GM12878 (cell line): Measurements from ENCODE around the gene AFF1. TPM values are rescaled to one million over a fixed set of nuclear protein-coding genes. Genes with fewer than 3 reads are reported as not detected.

ENCODE experiments used
- ATAC-seq: fragments of 200-7000 bp; cut with Tn5 transposase; 3 replicates; pipeline ENCODE4 v1.9.1; 2020; ENCODE audit warnings: mild to moderate bottlenecking, moderate library complexity
- BruUV-seq: library from RNA; stranded (reverse); fragments of 400-500 nt; replicated peaks from 2 replicates; lab custom pipeline; 2021; lab: Mats Ljungman, UMichigan
- CTCF ChIA-PET: fragments of 300-600 bp; sonication (Branson Sonifier 250); formaldehyde crosslinking; extraction: SDS; loops from one replicate; lab custom pipeline; 2021; ENCODE audit warnings: inconsistent platforms; lab: Yijun Ruan, JAX
- POLR2A ChIA-PET: fragments of 350-600 bp; formaldehyde crosslinking; extraction: SDS; loops from one replicate; lab custom pipeline; 2021; ENCODE audit warnings: inconsistent platforms; lab: Charles Lee
- RAD21 ChIA-PET: fragments of 300-600 bp; sonication (Branson Sonifier 250); formaldehyde crosslinking; loops from one replicate; lab custom pipeline; 2023; ENCODE audit warnings: antibody characterized with exemption; ENCODE audit not compliant: unreplicated experiment; lab: Charles Lee
- SMC1A ChIA-PET: fragments of 300-600 bp; sonication (Branson Sonifier 250); formaldehyde crosslinking; loops from one replicate; lab custom pipeline; 2023; ENCODE audit not compliant: unreplicated experiment, uncharacterized antibody; lab: Charles Lee
- DNase-seq: peaks from one replicate; pipeline ENCODE4 v3.0.0-alpha.2; 2011; ENCODE audit warnings: low read depth, low spot score
- FAIRE-seq: peaks from 3 replicates; lab custom pipeline; 2011; peaks lifted over from hg19 to GRCh38; lab: Jason Lieb, UNC
- H2AFZ ChIP-seq: 2 replicates; pipeline ENCODE4 v1.6.0; 2011; ENCODE audit warnings: low read depth, low read length, control low read depth; ENCODE audit not compliant: control insufficient read depth
- H3K27ac ChIP-seq: 2 replicates; pipeline ENCODE4 v1.5.1; 2011; ENCODE audit warnings: control low read depth; ENCODE audit not compliant: control insufficient read depth, insufficient read depth
- H3K27me3 ChIP-seq, 2 experiments: replicated peaks in 1 of 2; 2 replicates each; pipeline versions ENCODE4 v1.6.0 to v1.6.1; 2011; ENCODE audit warnings: low read length in 1 of 2; ENCODE audit not compliant: control insufficient read depth in 2 of 2, insufficient read depth in 2 of 2
- H3K36me3 ChIP-seq, 2 experiments: 2 replicates each; pipeline ENCODE4 v1.5.1; 2011; ENCODE audit warnings: low read length in 1 of 2; ENCODE audit not compliant: control insufficient read depth in 2 of 2, insufficient read depth in 2 of 2
- H3K4me1 ChIP-seq: 2 replicates; pipeline ENCODE4 v1.6.1; 2011; ENCODE audit warnings: mild to moderate bottlenecking, low read length, moderate library complexity, mixed read lengths; ENCODE audit not compliant: control insufficient read depth, insufficient read depth
- H3K4me2 ChIP-seq: 2 replicates; pipeline ENCODE4 v1.6.0; 2011; ENCODE audit warnings: control low read depth; ENCODE audit not compliant: control insufficient read depth, insufficient read depth
- H3K4me3 ChIP-seq: fragments of 200-600 bp; sonication (generic); 2 replicates; pipeline ENCODE4 v1.5.1; 2016
- H3K79me2 ChIP-seq: 2 replicates; pipeline ENCODE4 v1.6.0; 2011; ENCODE audit warnings: low read length; ENCODE audit not compliant: control insufficient read depth, insufficient read depth
- H3K9ac ChIP-seq: 2 replicates; pipeline ENCODE4 v1.8.0; 2011; ENCODE audit warnings: low read length, control low read depth, mixed read lengths; ENCODE audit not compliant: control insufficient read depth, insufficient read depth
- H3K9me3 ChIP-seq: replicated peaks from 3 replicates; pipeline ENCODE4 v1.5.1; 2011; ENCODE audit warnings: mild to moderate bottlenecking, low read length; ENCODE audit not compliant: control insufficient read depth, insufficient read depth
- H4K20me1 ChIP-seq: 2 replicates; pipeline ENCODE4 v1.6.0; 2011; ENCODE audit not compliant: control insufficient read depth, insufficient read depth
- BCL11A ChIP-seq: IDR thresholded peaks from 2 replicates; pipeline ENCODE4 v1.6.1; 2011; ENCODE audit warnings: low read depth, low read length
- BMI1 ChIP-seq: fragments of 450-650 bp; IDR thresholded peaks from 2 replicates; pipeline ENCODE4 v1.6.1; 2016; ENCODE audit warnings: mild to moderate bottlenecking, moderate library complexity, borderline replicate concordance
- NFYB ChIP-seq: IDR thresholded peaks from 2 replicates; pipeline ENCODE4 v1.6.1; 2011; ENCODE audit warnings: low read depth, mild to moderate bottlenecking, low read length, improper control_type of control experiment, moderate library complexity; ENCODE audit not compliant: insufficient read depth
- NRF1 ChIP-seq: conservative IDR thresholded peaks from 2 replicates; pipeline ENCODE4 v1.6.1; 2011; ENCODE audit warnings: mild to moderate bottlenecking, low read depth, low read length, improper control_type of control experiment
- POLR2A ChIP-seq: IDR thresholded peaks from 2 replicates; pipeline ENCODE4 v1.6.1; 2011; ENCODE audit warnings: low read depth, mild to moderate bottlenecking, low read length
- POLR2AphosphoS5 ChIP-seq: IDR thresholded peaks from 2 replicates; pipeline ENCODE4 v1.6.1; 2011; ENCODE audit warnings: mild to moderate bottlenecking, low read length, inconsistent platforms
- SMAD1 ChIP-seq: fragments of 450-650 bp; IDR thresholded peaks from 2 replicates; pipeline ENCODE4 v1.6.1; 2018; ENCODE audit warnings: mild to moderate bottlenecking, low read depth; ENCODE audit not compliant: partially characterized antibody
- SP1 ChIP-seq: IDR thresholded peaks from one replicate; pipeline ENCODE4 v1.6.1; 2011; ENCODE audit warnings: low read depth, low read length
- SUPT20H ChIP-seq: IDR thresholded peaks from 2 replicates; pipeline ENCODE4 v1.6.1; 2011; ENCODE audit warnings: low read depth, mild to moderate bottlenecking, low read length, moderate library complexity, borderline replicate concordance; ENCODE audit not compliant: control insufficient read depth
- WGBS: methylation state at CpG from one replicate; pipeline ENCODE4 v1.1.6; 2016; ENCODE audit warnings: low lambda C conversion rate; ENCODE audit not compliant: insufficient replicate concordance, insufficient coverage; ENCODE audit errors: missing lambda C conversion rate; 5-methylcytosine and 5-hydroxymethylcytosine counted together
- in situ Hi-C: fragments of 300-500 bp; cut with MboI; formaldehyde crosslinking; loops from 9 replicates; pipeline ENCODE4 v1.14.3; 2018; ENCODE audit warnings: mixed read lengths
- intact Hi-C: fragments of 100-400 bp; cut with micrococcal nuclease; formaldehyde crosslinking; loops from one replicate; pipeline ENCODE4 v1.14.2; 2022; ENCODE audit not compliant: unreplicated experiment
- polyA plus RNA-seq, 11 experiments: library from polyadenylated mRNA; depleted of rRNA in 4 of 11; unstranded in 6 of 11; stranded (reverse) in 5 of 11; fragments of >200 nt; fragmentation: Nextera tagmentation in 4 of 11; fragmentation: Illumina TruSeq in 1 of 11; extraction: Ambion mirVana in 4 of 11; extraction: Trizol in 1 of 11; gene quantifications; 1 replicate in 1 of 11; 2 replicates in 10 of 11; pipeline versions ENCODE4 v1.2.1 to v1.2.3, GENCODE V29; 2011 to 2016; ENCODE audit warnings: inconsistent platforms in 2 of 11, missing spikeins in 2 of 11, low read depth in 1 of 11
- total RNA-seq, 4 experiments: library from RNA; depleted of rRNA in 3 of 4; stranded (reverse); fragments of >200 nt in 3 of 4; fragmentation: Illumina TruSeq in 1 of 4; extraction: Trizol in 1 of 4; gene quantifications; 2 replicates each; pipeline versions ENCODE4 v1.2.1 to v1.2.3, GENCODE V29; 2013 to 2021
- TF ChIP-seq, protein P1 (sequence below), 3 experiments: IDR thresholded peaks in 2 of 3; conservative IDR thresholded peaks in 1 of 3; 2 replicates each; pipeline ENCODE4 v1.5.1; 2011; ENCODE audit warnings: low read depth in 3 of 3, low read length in 3 of 3, mild to moderate bottlenecking in 3 of 3, control low read depth in 2 of 3, moderate library complexity in 2 of 3, inconsistent platforms in 1 of 3, mixed read lengths in 1 of 3; ENCODE audit not compliant: control insufficient read depth in 2 of 3, insufficient read depth in 1 of 3; ENCODE audit errors: extremely low read depth in 1 of 3
- TF ChIP-seq, protein P2 (sequence below): IDR thresholded peaks from 2 replicates; pipeline ENCODE4 v1.6.1; 2012; ENCODE audit warnings: low read depth, low read length, improper control_type of control experiment
- TF ChIP-seq, protein P3 (sequence below): fragments of 450-650 bp; IDR thresholded peaks from 2 replicates; pipeline ENCODE4 v1.6.1; 2017; ENCODE audit warnings: mild to moderate bottlenecking, low read depth, inconsistent platforms; ENCODE audit not compliant: poor library complexity, severe bottlenecking

The AFF1 gene
- total and polyA plus RNA-seq, 10 of the 15 experiments (the other 5 are each of a cell fraction or from before 2014, with no cell fraction given), result 3.5 to 56.1 (median 21.5) TPM

DNA sequence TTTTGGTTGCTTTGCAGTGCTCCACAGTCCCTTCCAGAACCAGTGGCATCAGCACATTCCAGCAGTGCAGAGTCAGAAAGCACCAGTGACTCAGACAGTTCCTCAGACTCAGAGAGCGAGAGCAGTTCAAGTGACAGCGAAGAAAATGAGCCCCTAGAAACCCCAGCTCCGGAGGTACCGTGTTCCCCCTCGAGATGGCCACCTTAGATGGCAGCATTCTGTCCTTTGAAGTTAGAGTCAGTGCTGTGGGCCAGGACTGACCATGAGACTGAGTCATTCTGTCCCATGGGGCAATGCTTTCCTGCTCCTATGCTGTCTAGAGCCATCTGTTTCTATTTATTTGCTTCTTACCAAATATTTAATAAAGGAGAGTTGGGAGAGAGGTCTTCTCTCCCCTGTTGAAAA lies 173.3 kb downstream of the AFF1 start:
- ChIA-PET RAD21 (no interaction called here), SMC1A (no interaction called here), POLR2A (no interaction called here), CTCF (no interaction called here)
- Histone ChIP-seq H3K27me3 (no peaks in the 10 kb centered on the region), H3K9me3 (no peaks in the 10 kb centered on the region), H3K4me3 (no peak overlapping the region), H3K4me2 (no peak overlapping the region), H4K20me1 (no peaks in the 10 kb centered on the region), H3K9ac (no peak overlapping the region), H2AFZ (no peak overlapping the region), H3K4me1 (no peaks in the 10 kb centered on the region), H3K36me3 (peaks cover 4 to 26% of the 10 kb centered on the region in 2 experiments), H3K27ac (no peak overlapping the region), H3K79me2 (no peaks in the 10 kb centered on the region)
- ATAC-seq (no peak), DNase-seq (no peak), FAIRE-seq (no peak)
- BruUV-seq, result no TSS peak
- TF ChIP-seq NFYB (no peak), BCL11A (no peak), NRF1 (no peak), BMI1 (no peak), POLR2A (no peak), SUPT20H (no peak), SP1 (no peak), POLR2AphosphoS5 (no peak), SMAD1 (no peak)
- TF ChIP-seq, protein P1, sequence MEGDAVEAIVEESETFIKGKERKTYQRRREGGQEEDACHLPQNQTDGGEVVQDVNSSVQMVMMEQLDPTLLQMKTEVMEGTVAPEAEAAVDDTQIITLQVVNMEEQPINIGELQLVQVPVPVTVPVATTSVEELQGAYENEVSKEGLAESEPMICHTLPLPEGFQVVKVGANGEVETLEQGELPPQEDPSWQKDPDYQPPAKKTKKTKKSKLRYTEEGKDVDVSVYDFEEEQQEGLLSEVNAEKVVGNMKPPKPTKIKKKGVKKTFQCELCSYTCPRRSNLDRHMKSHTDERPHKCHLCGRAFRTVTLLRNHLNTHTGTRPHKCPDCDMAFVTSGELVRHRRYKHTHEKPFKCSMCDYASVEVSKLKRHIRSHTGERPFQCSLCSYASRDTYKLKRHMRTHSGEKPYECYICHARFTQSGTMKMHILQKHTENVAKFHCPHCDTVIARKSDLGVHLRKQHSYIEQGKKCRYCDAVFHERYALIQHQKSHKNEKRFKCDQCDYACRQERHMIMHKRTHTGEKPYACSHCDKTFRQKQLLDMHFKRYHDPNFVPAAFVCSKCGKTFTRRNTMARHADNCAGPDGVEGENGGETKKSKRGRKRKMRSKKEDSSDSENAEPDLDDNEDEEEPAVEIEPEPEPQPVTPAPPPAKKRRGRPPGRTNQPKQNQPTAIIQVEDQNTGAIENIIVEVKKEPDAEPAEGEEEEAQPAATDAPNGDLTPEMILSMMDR (IDR thresholded peaks at IDR 0.05 in 2 of 3, conservative IDR thresholded peaks at IDR 0.05 in 1 of 3; ENCODE audit: control insufficient read depth in 2 of 3, extremely low read depth in 1 of 3, insufficient read depth in 1 of 3, low read depth in 3 of 3, low read length in 3 of 3), result no peak
- TF ChIP-seq, protein P2, sequence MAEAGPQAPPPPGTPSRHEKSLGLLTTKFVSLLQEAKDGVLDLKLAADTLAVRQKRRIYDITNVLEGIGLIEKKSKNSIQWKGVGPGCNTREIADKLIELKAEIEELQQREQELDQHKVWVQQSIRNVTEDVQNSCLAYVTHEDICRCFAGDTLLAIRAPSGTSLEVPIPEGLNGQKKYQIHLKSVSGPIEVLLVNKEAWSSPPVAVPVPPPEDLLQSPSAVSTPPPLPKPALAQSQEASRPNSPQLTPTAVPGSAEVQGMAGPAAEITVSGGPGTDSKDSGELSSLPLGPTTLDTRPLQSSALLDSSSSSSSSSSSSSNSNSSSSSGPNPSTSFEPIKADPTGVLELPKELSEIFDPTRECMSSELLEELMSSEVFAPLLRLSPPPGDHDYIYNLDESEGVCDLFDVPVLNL, result no peak
- TF ChIP-seq, protein P3, sequence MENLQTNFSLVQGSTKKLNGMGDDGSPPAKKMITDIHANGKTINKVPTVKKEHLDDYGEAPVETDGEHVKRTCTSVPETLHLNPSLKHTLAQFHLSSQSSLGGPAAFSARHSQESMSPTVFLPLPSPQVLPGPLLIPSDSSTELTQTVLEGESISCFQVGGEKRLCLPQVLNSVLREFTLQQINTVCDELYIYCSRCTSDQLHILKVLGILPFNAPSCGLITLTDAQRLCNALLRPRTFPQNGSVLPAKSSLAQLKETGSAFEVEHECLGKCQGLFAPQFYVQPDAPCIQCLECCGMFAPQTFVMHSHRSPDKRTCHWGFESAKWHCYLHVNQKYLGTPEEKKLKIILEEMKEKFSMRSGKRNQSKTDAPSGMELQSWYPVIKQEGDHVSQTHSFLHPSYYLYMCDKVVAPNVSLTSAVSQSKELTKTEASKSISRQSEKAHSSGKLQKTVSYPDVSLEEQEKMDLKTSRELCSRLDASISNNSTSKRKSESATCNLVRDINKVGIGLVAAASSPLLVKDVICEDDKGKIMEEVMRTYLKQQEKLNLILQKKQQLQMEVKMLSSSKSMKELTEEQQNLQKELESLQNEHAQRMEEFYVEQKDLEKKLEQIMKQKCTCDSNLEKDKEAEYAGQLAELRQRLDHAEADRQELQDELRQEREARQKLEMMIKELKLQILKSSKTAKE, result no peak
- intact Hi-C loops, result no loop called here
- in situ Hi-C loops, result no loop called here
- WGBS, result 26% methylated on average over 5 of the region's 5 CpGs
